ENCODE data around the gene FABP7. TPM values are rescaled to one million over a fixed set of nuclear protein-coding genes. Genes with fewer than 3 reads are reported as not detected.

Gene FABP7
- polyA plus RNA-seq, 2 donors = 0.05 TPM; not detected in 1

DNA sequence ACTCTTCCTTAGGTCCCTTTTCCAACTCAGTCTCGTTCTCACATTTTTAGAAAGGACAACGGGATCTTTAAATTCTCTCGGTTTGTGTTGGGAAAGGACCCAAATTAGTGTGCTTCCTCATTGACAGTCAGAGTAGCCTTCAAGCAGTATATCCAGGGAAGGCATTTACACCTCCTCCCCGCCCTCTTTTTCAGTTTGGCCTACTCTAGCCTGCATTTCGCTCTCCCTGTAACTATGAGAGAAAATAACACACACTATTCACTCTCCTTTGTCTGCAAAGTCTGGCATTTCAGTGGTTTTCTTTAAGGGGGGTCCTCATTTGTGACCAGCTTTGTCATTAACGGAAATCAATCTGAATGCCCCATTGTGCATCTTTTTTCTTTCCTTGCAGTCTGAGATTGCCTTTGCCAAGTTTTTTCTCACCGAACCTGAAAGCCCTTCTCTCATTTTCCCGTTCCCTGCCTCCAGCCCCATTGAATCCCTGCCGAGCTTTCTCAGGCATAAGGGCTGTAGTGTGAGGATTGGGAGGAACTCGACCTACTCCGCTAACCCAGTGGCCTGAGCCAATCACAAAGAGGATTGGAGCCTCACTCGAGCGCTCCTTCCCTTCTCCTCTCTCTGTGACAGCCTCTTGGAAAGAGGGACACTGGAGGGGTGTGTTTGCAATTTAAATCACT is 393 bp upstream of the FABP7 start:
- Histone ChIP-seq H3K36me3 (ENCODE audit: control insufficient read depth in 2 of 2, insufficient read depth in 2 of 2, low read length in 1 of 2) (no peaks in the 10 kb centered on the region), H3K4me1 (ENCODE audit: control insufficient read depth in 2 of 2, insufficient read depth in 2 of 2, low read length in 1 of 2) (no peaks in the 10 kb centered on the region), H3K27me3 (ENCODE audit: control insufficient read depth in 1 of 2, insufficient read depth in 2 of 2, low read length in 2 of 2) (no peaks in the 10 kb centered on the region), H3K4me3 (ENCODE audit: low read depth in 1 of 2, low read length in 2 of 2) (no peak overlapping the region), H3K27ac (ENCODE audit: low read depth in 2 of 2, low read length in 1 of 2) (no peak overlapping the region), H3K9me3 (ENCODE audit: control insufficient read depth in 2 of 2, insufficient read depth in 1 of 2, low read depth in 1 of 2, low read length in 1 of 2) (no peaks in the 10 kb centered on the region)
- WGBS, 2 donors = 59% methylated on average over 13 of the region's 13 CpGs

GRCh38 chr6:122780114-122780513 is 598 bp downstream of the FABP7 start:
- H3K4me1 ChIP-seq (ENCODE audit: control insufficient read depth in 2 of 2, insufficient read depth in 2 of 2, low read length in 1 of 2) = no peaks in the 10 kb centered on the region
- WGBS, 2 donors = 55 to 56% methylated on average over 5 of the region's 5 CpGs
- H3K9me3 ChIP-seq (ENCODE audit: control insufficient read depth in 2 of 2, insufficient read depth in 1 of 2, low read depth in 1 of 2, low read length in 1 of 2) = no peaks in the 10 kb centered on the region

DNA sequence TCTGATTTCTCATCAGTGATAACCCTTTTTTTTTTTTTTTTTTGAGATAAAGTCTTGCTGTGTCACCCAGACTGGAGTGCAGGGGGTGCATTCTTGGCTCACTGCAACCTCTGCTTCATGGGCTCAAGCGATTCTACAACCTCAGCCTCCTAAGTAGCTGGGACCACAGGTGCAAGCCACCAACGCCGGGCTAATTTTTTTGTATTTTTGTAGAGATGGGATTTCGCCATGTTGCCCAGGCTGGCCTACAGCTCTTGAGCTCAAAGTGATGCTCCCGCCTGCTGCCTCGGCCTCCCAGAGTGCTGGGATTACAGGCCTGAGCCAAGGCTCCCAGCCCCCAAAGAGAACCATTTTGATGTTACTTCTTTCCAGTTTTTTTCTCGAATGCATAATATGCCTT is 2.2 kb downstream of the FABP7 start:
- 94 to 95% methylated on average over 7 of the region's 7 CpGs for WGBS, 2 donors
- Histone ChIP-seq H3K9me3 (ENCODE audit: control insufficient read depth in 2 of 2, insufficient read depth in 1 of 2, low read depth in 1 of 2, low read length in 1 of 2) (no peaks in the 10 kb centered on the region), H3K4me3 (ENCODE audit: low read depth in 1 of 2, low read length in 2 of 2) (no peak overlapping the region), H3K4me1 (ENCODE audit: control insufficient read depth in 2 of 2, insufficient read depth in 2 of 2, low read length in 1 of 2) (no peaks in the 10 kb centered on the region), H3K27me3 (ENCODE audit: control insufficient read depth in 1 of 2, insufficient read depth in 2 of 2, low read length in 2 of 2) (no peaks in the 10 kb centered on the region), H3K27ac (ENCODE audit: low read depth in 2 of 2, low read length in 1 of 2) (no peak overlapping the region), H3K36me3 (ENCODE audit: control insufficient read depth in 2 of 2, insufficient read depth in 2 of 2, low read length in 1 of 2) (no peaks in the 10 kb centered on the region)

More at GRCh38 chr6:122780114-122780513, 598 bp downstream of the FABP7 start:
- Histone ChIP-seq H3K36me3 (ENCODE audit: control insufficient read depth in 2 of 2, insufficient read depth in 2 of 2, low read length in 1 of 2) (no peaks in the 10 kb centered on the region), H3K27ac (ENCODE audit: low read depth in 2 of 2, low read length in 1 of 2) (no peak overlapping the region), H3K27me3 (ENCODE audit: control insufficient read depth in 1 of 2, insufficient read depth in 2 of 2, low read length in 2 of 2) (no peaks in the 10 kb centered on the region), H3K4me3 (ENCODE audit: low read depth in 1 of 2, low read length in 2 of 2) (no peak overlapping the region)

DNA sequence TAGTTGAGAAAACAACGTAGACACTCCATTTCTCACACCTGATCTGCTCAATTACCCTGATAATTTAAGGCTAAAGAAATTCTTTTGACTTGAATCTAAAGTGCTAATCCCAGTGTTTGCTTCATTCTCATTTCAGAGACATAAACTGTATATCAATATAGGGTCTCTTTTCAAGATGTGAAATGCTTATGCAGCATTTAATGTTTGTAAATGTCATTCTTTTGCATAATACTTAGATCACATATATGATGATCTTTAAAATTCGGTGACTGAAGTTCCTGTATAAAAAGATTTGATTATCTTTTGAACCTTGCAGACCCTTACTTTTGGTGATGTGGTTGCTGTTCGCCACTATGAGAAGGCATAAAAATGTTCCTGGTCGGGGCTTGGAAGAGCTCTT is 3.9 kb downstream of the FABP7 start:
- no peaks in the 10 kb centered on the region for H3K27me3 ChIP-seq (ENCODE audit: control insufficient read depth in 1 of 2, insufficient read depth in 2 of 2, low read length in 2 of 2)
- 77 to 80% methylated on average over 4 of the region's 4 CpGs for WGBS, 2 donors
- H3K36me3 ChIP-seq (ENCODE audit: control insufficient read depth in 2 of 2, insufficient read depth in 2 of 2, low read length in 1 of 2) = no peaks in the 10 kb centered on the region

DNA sequence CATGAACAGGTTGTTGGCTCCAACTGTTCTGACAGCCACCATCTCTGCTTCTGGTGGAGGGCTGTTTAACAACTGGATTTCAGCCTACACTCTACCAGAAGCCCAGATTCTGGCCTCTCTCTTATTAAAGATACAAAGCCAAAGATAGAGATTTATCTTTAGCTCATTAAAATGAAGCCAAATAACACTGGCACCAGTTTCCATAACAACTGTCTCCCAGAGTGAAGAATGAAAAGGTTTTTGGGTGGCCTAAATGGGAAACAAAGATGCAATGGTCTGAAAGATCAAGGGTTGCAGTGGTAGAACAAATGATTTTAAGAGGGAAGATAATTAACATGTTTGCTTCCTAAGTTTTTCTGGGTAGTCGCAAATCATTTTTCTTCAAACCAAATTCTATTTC is 6.4 kb downstream of the FABP7 start:
- 92 to 100% methylated on average over 1 of the region's 1 CpG for WGBS, 2 donors
- Histone ChIP-seq H3K36me3 (ENCODE audit: control insufficient read depth in 2 of 2, insufficient read depth in 2 of 2, low read length in 1 of 2) (no peaks in the 10 kb centered on the region), H3K27me3 (ENCODE audit: control insufficient read depth in 1 of 2, insufficient read depth in 2 of 2, low read length in 2 of 2) (no peaks in the 10 kb centered on the region), H3K9me3 (ENCODE audit: control insufficient read depth in 2 of 2, insufficient read depth in 1 of 2, low read depth in 1 of 2, low read length in 1 of 2) (no peaks in the 10 kb centered on the region), H3K27ac (ENCODE audit: low read depth in 2 of 2, low read length in 1 of 2) (no peak overlapping the region), H3K4me3 (ENCODE audit: low read depth in 1 of 2, low read length in 2 of 2) (no peak overlapping the region), H3K4me1 (ENCODE audit: control insufficient read depth in 2 of 2, insufficient read depth in 2 of 2, low read length in 1 of 2) (peaks cover 0 to 4% of the 10 kb centered on the region in 2 donors)

More for the DNA sequence above, 3.9 kb downstream of the FABP7 start:
- Histone ChIP-seq H3K4me1 (ENCODE audit: control insufficient read depth in 2 of 2, insufficient read depth in 2 of 2, low read length in 1 of 2) (no peaks in the 10 kb centered on the region), H3K4me3 (ENCODE audit: low read depth in 1 of 2, low read length in 2 of 2) (no peak overlapping the region), H3K27ac (ENCODE audit: low read depth in 2 of 2, low read length in 1 of 2) (no peak overlapping the region), H3K9me3 (ENCODE audit: control insufficient read depth in 2 of 2, insufficient read depth in 1 of 2, low read depth in 1 of 2, low read length in 1 of 2) (no peaks in the 10 kb centered on the region)

- H3K4me3 ChIP-seq (ENCODE audit: low read depth in 1 of 2, low read length in 2 of 2) = no peak overlapping the region
- H3K27me3 ChIP-seq (ENCODE audit: control insufficient read depth in 1 of 2, insufficient read depth in 2 of 2, low read length in 2 of 2) = no peaks in the 10 kb centered on the region
- no peaks in the 10 kb centered on the region for H3K36me3 ChIP-seq (ENCODE audit: control insufficient read depth in 2 of 2, insufficient read depth in 2 of 2, low read length in 1 of 2)
- H3K9me3 ChIP-seq (ENCODE audit: control insufficient read depth in 2 of 2, insufficient read depth in 1 of 2, low read depth in 1 of 2, low read length in 1 of 2) = no peaks in the 10 kb centered on the region
- 82 to 89% methylated on average over 4 of the region's 4 CpGs for WGBS, 2 donors
- no peak overlapping the region for H3K27ac ChIP-seq (ENCODE audit: low read depth in 2 of 2, low read length in 1 of 2)
- peaks cover 0 to 4% of the 10 kb centered on the region in 2 donors for H3K4me1 ChIP-seq (ENCODE audit: control insufficient read depth in 2 of 2, insufficient read depth in 2 of 2, low read length in 1 of 2)
These were observed 8.2 kb downstream of the FABP7 start for GRCh38 chr6:122787721-122788120.

GRCh38 chr6:122788208-122788607 is 8.7 kb downstream of the FABP7 start:
- Histone ChIP-seq H3K4me3 (ENCODE audit: low read depth in 1 of 2, low read length in 2 of 2) (no peak overlapping the region), H3K27me3 (ENCODE audit: control insufficient read depth in 1 of 2, insufficient read depth in 2 of 2, low read length in 2 of 2) (no peaks in the 10 kb centered on the region), H3K27ac (ENCODE audit: low read depth in 2 of 2, low read length in 1 of 2) (no peak overlapping the region), H3K4me1 (ENCODE audit: control insufficient read depth in 2 of 2, insufficient read depth in 2 of 2, low read length in 1 of 2) (peaks cover 0 to 4% of the 10 kb centered on the region in 2 donors), H3K36me3 (ENCODE audit: control insufficient read depth in 2 of 2, insufficient read depth in 2 of 2, low read length in 1 of 2) (no peaks in the 10 kb centered on the region), H3K9me3 (ENCODE audit: control insufficient read depth in 2 of 2, insufficient read depth in 1 of 2, low read depth in 1 of 2, low read length in 1 of 2) (no peaks in the 10 kb centered on the region)
- 57 to 60% methylated on average over 6 of the region's 6 CpGs for WGBS, 2 donors

GRCh38 chr6:122788663-122789181 is 9.2 kb downstream of the FABP7 start:
- peak overlapping the region; percentile 75 to 78 for H3K4me3 ChIP-seq (ENCODE audit: low read depth in 1 of 2, low read length in 2 of 2)
- 14 to 16% methylated on average over 10 of the region's 10 CpGs for WGBS, 2 donors
- no peaks in the 10 kb centered on the region for H3K36me3 ChIP-seq (ENCODE audit: control insufficient read depth in 2 of 2, insufficient read depth in 2 of 2, low read length in 1 of 2)

GRCh38 chr6:122789182-122790027 is 9.9 kb downstream of the FABP7 start, which contains the start of gene SMPDL3A:
Gene SMPDL3A, plus strand, starts transcription at chr6:122789258. Its CDS starts 89 bp downstream, at chr6:122789347.
- no peaks in the 10 kb centered on the region for H3K27me3 ChIP-seq (ENCODE audit: control insufficient read depth in 1 of 2, insufficient read depth in 2 of 2, low read length in 2 of 2)
- H3K4me3 ChIP-seq (ENCODE audit: low read depth in 1 of 2, low read length in 2 of 2) = peak within 1 kb of the TSS; percentile 75 to 78
- peaks cover 0 to 4% of the 10 kb centered on the region in 2 donors for H3K4me1 ChIP-seq (ENCODE audit: control insufficient read depth in 2 of 2, insufficient read depth in 2 of 2, low read length in 1 of 2)
- H3K27ac ChIP-seq (ENCODE audit: low read depth in 2 of 2, low read length in 1 of 2) = peak within 1 kb of the TSS; percentile 93
- WGBS, 2 donors = 1% methylated on average over 65 to 71 of the region's 71 CpGs
- no peaks in the 10 kb centered on the region for H3K9me3 ChIP-seq (ENCODE audit: control insufficient read depth in 2 of 2, insufficient read depth in 1 of 2, low read depth in 1 of 2, low read length in 1 of 2)
- no peaks in the 10 kb centered on the region for H3K36me3 ChIP-seq (ENCODE audit: control insufficient read depth in 2 of 2, insufficient read depth in 2 of 2, low read length in 1 of 2)

More at GRCh38 chr6:122788663-122789181, 9.2 kb downstream of the FABP7 start:
- Histone ChIP-seq H3K4me1 (ENCODE audit: control insufficient read depth in 2 of 2, insufficient read depth in 2 of 2, low read length in 1 of 2) (peaks cover 0 to 4% of the 10 kb centered on the region in 2 donors), H3K27ac (ENCODE audit: low read depth in 2 of 2, low read length in 1 of 2) (peak overlapping the region; percentile 93), H3K9me3 (ENCODE audit: control insufficient read depth in 2 of 2, insufficient read depth in 1 of 2, low read depth in 1 of 2, low read length in 1 of 2) (no peaks in the 10 kb centered on the region), H3K27me3 (ENCODE audit: control insufficient read depth in 1 of 2, insufficient read depth in 2 of 2, low read length in 2 of 2) (no peaks in the 10 kb centered on the region)

Measured in esophagus (tissue), 2 donors.